H1 (cell line): ENCODE results near the gene SLC1A6. TPM values are rescaled to one million over a fixed set of nuclear protein-coding genes. Genes with fewer than 3 reads are reported as not detected.

Experiments
- ATF3 ChIP-seq: IDR thresholded peaks from 2 replicates; pipeline ENCODE4 v1.6.1; 2011; ENCODE audit warnings: low read depth, mild to moderate bottlenecking, low read length; ENCODE audit not compliant: insufficient read depth
- CTCF ChIP-seq, 3 experiments: IDR thresholded peaks; 1 replicate in 2 of 3; 2 replicates in 1 of 3; pipeline versions ENCODE4 v1.5.1 to v1.6.1; 2011; ENCODE audit warnings: low read length in 3 of 3, mild to moderate bottlenecking in 3 of 3, inconsistent platforms in 2 of 3, low read depth in 1 of 3, moderate library complexity in 1 of 3; ENCODE audit not compliant: insufficient read depth in 1 of 3; ENCODE audit errors: control extremely low read depth in 1 of 3
- E2F6 ChIP-seq: IDR thresholded peaks from 2 replicates; pipeline ENCODE4 v1.6.1; 2012; ENCODE audit warnings: inconsistent platforms
- POU5F1 ChIP-seq: IDR thresholded peaks from 2 replicates; pipeline ENCODE4 v1.6.1; 2011; ENCODE audit warnings: low read depth, mild to moderate bottlenecking, low read length, moderate library complexity
- SP2 ChIP-seq: IDR thresholded peaks from 2 replicates; pipeline ENCODE4 v1.6.1; 2012; ENCODE audit warnings: mild to moderate bottlenecking, low read length, inconsistent platforms
- SP4 ChIP-seq: IDR thresholded peaks from 2 replicates; pipeline ENCODE4 v1.6.1; 2012; ENCODE audit warnings: low read length, inconsistent platforms
- ZNF274 ChIP-seq: IDR thresholded peaks from 2 replicates; pipeline ENCODE4 v1.7.0; 2012; ENCODE audit warnings: low read length, borderline replicate concordance; ENCODE audit errors: extremely low read depth
- polyA plus RNA-seq, 7 experiments: library from polyadenylated mRNA; depleted of rRNA in 3 of 7; stranded (reverse) in 5 of 7; unstranded in 2 of 7; fragments of >200 nt in 5 of 7; fragments of 200-250 nt in 2 of 7; gene quantifications; 1 replicate in 5 of 7; 2 replicates in 1 of 7; 4 replicates in 1 of 7; pipeline versions ENCODE4 v1.2.1 to v1.2.3, GENCODE V29; 2011 to 2013; ENCODE audit warnings: missing spikeins in 2 of 7, mixed read lengths in 2 of 7
- total RNA-seq: library from RNA; stranded (reverse); fragmentation: NEBNext Ultra II Directional; extraction: Animal tissue kit (Norgen Biotek cat#: 25700); gene quantifications from 2 replicates; pipeline ENCODE4 v1.2.1, GENCODE V29; 2021

SLC1A6 gene
- total and polyA plus RNA-seq, 2 of the 8 experiments (the other 6 are each of a cell fraction or from before 2014, with no cell fraction given): 14.0 to 26.6 TPM

- no peak for TF ChIP-seq E2F6
- no peak for TF ChIP-seq ZNF274
- TF ChIP-seq POU5F1: no peak
- no peak for TF ChIP-seq SP2
- TF ChIP-seq SP4: no peak
- TF ChIP-seq CTCF (IDR thresholded peaks at IDR 0.05; ENCODE audit: control extremely low read depth in 1 of 3, insufficient read depth in 1 of 3, low read depth in 1 of 3, low read length in 3 of 3): no peak
- no peak for TF ChIP-seq ATF3
These were observed 77.9 kb downstream of the SLC1A6 start (continued) for GRCh38 chr19:14901675-14902260.

Other genes with a start within 250 kb of the SLC1A6 start
- gene ADGRE2, start 201.3 kb downstream of the SLC1A6 start, total RNA-seq: 3.2 and 4.5 TPM in 2 replicates
- 2.0 and 3.7 TPM in 2 replicates for gene ADGRE2, start 201.3 kb downstream of the SLC1A6 start, polyA plus RNA-seq (2011; rRNA removed)
- not detected in 2 replicates for gene OR7A5, start 144.7 kb downstream of the SLC1A6 start, total RNA-seq
- gene OR7A5, start 144.7 kb downstream of the SLC1A6 start, polyA plus RNA-seq (2011; rRNA removed): not detected in 2 replicates
- gene OR7C1, start 144.7 kb downstream of the SLC1A6 start, total RNA-seq: not detected in 2 replicates
- not detected in 2 replicates for gene OR7C1, start 144.7 kb downstream of the SLC1A6 start, polyA plus RNA-seq (2011; rRNA removed)
- not detected in 2 replicates for gene OR7A10, start 130.9 kb downstream of the SLC1A6 start, total RNA-seq
- not detected in 2 replicates for gene OR7A10, start 130.9 kb downstream of the SLC1A6 start, polyA plus RNA-seq (2011; rRNA removed)
- not detected in 2 replicates for gene OR7A17, start 93.7 kb downstream of the SLC1A6 start, total RNA-seq
- gene OR7A17, start 93.7 kb downstream of the SLC1A6 start, polyA plus RNA-seq (2011; rRNA removed): not detected in 2 replicates
- not detected in 2 replicates for gene OR7C2, start 38.4 kb downstream of the SLC1A6 start, total RNA-seq
- not detected in 2 replicates for gene OR7C2, start 38.4 kb downstream of the SLC1A6 start, polyA plus RNA-seq (2011; rRNA removed)
- gene CASP14, start 69.6 kb upstream of the SLC1A6 start, total RNA-seq: not detected in 2 replicates
- gene CASP14, start 69.6 kb upstream of the SLC1A6 start, polyA plus RNA-seq (2011; rRNA removed): not detected in 2 replicates
- not detected in 2 replicates for gene OR1I1, start 102.3 kb upstream of the SLC1A6 start, total RNA-seq
- gene OR1I1, start 102.3 kb upstream of the SLC1A6 start, polyA plus RNA-seq (2011; rRNA removed): not detected in 2 replicates
- 16.8 and 17.7 TPM in 2 replicates for gene SYDE1, start 127.5 kb upstream of the SLC1A6 start, total RNA-seq
- 12.0 and 16.1 TPM in 2 replicates for gene SYDE1, start 127.5 kb upstream of the SLC1A6 start, polyA plus RNA-seq (2011; rRNA removed)
- 107 and 111 TPM in 2 replicates for gene NOTCH3, start 221.1 kb upstream of the SLC1A6 start, total RNA-seq
- 37.5 and 65.9 TPM in 2 replicates for gene NOTCH3, start 221.1 kb upstream of the SLC1A6 start, polyA plus RNA-seq (2011; rRNA removed)